GM19328 (cell line): ENCODE measurements around the gene SARM1.
"Not testable (repeated sequence)": the region's sequence is repeated elsewhere in the genome, so short reads cannot be mapped to it uniquely, and the experiment has no call there.

ENCODE experiments used
- ATAC-seq: cut with Tn5 transposase; IDR thresholded peaks from one replicate; pipeline ENCODE4 v1.9.1; 2021; ENCODE audit warnings: mild to moderate bottlenecking, moderate library complexity; ENCODE audit not compliant: unreplicated experiment

SARM1 gene

DNA sequence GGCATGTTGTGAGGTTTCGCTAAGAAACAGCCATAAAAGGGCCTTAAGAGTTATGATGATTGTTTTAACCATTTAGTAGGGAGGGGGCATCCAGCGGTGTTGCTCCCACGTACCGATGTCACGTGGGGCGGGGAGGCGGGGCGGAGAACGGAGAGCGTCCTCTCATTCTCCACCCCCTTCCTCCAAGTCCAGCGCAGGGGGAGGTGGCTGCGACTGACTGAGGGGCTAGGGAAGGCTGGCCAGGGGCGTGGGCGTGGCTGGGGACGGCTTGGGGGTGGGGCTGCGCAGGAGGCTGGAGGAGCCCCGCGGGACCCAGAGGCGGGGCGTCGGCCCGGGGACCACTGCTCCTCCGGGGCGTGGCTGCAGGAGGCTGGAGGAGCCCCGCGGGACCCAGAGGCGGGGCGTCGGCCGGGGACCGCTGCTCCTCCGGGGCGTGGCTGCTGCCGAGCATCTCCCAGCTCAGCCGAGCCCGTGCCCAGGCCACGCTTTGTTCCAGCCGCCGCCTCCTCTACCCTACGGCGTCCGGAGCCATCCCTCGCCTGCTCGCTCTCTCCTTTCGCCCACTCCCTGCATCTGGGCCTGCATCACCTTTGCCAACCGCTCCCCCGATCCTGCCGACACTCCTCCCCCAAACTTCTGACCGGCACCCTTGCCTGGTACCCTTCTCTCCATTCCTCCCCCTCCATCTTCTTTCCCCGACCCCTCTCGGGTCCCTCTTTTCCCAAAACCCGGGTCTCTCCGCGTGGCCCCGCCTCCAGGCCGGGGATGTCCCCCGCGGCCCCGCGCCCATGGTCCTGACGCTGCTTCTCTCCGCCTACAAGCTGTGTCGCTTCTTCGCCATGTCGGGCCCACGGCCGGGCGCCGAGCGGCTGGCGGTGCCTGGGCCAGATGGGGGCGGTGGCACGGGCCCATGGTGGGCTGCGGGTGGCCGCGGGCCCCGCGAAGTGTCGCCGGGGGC lies at the start of gene SARM1:
Gene SARM1 (plus strand): TSS at position 450 of the 958 bp plus-strand sequence. CDS start 339 bp downstream, at position 789.
- ATAC-seq = peak; percentile 92

DNA sequence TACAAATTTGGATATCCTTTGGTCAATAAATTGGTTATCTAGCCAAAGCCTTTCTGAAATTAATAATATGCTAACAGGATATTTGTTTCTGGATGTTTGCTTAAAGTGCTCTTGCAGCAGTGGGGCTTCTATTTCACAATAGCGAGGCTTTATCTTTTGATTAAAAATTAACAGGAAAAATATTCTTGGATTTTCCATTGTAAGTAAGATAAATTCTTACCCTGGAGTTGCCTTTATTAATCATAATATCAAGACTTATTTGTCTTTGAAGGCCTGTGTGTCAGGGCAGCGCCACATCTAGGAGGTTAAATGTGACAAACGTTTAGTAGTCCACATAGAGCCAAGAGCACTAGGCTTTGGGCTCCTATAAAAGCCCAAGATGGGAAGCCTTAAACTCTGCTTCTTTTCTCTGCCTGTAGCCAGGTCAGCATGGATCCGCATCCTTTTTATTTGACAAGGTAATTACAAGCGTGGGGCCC lies 47.2 kb upstream of the SARM1 start:
- ATAC-seq = no peak

DNA sequence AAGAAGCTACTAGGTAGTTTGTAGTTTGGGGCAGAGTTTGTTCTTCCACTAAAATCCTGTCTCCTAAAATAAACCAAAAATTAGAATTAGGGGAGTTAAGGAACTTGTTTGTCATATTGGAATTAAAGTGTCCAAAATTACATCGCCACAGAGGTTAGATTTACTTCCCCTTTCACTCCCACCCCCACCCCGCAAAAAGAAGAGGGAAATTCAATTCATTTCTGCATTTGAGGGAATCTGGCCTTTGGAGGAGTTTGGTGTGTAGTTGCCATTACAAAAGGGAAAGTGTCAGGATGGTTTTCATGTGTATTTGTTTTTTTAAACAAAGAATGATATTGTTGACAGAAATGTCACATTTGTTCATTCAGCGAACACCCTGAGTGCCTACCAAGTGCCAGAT lies 46.7 kb upstream of the SARM1 start:
- no peak for ATAC-seq

DNA sequence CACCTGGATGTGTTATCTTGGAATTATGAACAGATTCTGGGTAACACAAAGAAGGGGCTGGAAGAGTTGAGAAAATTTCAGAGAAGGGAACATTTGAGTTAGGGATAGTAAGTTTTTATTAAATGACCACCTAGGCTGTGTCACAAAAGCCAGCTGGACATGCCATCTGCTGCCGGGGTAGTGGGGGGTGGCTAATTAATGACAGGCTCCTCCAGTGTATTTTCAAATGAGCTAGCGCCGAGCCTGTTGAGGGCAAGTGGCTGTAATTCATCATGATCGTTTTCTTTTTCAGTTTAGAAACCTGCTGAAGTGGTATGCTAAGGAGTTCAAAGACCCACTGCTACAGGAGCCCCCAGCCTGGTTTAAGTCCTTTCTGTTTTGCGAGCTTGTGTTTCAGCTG lies 46.3 kb upstream of the SARM1 start:
- no peak for ATAC-seq

DNA sequence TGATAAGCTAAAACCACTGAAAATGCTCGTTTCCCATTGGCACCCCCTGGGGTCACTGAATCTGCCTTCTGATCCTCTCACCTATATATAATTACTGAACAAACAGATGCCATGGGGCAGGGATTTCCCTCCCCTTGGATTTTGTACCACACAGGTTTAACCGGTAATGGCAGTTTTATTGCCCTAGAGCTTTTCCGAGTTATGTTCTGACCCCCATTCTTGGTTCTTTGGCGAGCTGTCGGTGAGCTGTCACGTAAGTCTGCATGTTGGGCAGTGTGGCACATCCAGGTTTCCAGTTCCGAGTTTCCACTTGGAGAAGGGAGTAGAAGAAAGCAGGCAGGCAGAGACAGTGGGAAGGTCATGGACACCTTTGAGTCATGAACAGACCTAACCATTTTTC lies 45.4 kb upstream of the SARM1 start:
- ATAC-seq = no peak

DNA sequence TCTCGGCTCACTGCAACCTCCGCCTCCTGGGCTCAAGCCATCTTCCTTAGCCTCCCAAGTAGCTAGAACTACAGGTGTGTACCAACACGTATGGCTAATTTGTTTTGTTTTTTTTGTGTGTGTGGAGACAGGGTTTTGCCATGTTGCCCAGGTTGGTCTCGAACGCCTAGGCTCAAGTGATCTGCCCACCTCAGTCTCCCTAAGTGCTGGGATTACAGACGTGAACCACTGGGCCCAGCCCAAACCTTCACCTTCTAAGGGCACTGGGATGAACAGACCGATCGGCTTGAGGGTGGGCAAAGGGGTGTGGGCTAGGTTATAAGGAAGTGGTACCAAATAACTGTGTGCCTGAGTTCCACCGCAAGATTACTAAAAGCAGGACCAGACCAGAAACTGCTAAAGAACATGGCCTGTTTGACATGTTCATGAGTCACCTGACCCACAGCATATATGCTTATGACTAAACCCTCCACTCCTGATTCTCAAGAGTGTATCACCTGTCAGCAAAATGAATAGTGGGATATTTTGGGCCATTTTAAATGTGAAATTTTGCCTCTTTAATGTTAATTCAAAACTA lies 44.4 kb upstream of the SARM1 start:
- ATAC-seq = no peak

DNA sequence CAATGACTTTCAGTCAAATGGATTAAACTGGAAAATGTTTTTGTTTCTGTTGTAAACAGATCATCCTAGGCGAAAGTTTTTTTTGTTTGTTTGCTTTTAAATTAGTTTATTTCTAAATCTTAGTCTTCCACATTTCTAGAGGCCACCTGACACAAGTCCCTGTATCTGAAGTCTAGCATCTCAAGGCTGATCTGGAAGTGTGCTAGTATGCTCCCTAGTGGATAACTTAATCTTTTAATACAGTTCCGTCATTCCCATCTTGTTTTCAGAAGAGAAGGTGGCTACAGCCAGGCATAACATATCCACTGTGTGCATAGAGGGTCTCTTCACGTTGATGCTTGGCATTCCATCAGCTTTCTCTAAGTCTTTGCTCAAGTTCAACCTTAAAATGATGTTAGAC lies 43.8 kb upstream of the SARM1 start:
- ATAC-seq = no peak

DNA sequence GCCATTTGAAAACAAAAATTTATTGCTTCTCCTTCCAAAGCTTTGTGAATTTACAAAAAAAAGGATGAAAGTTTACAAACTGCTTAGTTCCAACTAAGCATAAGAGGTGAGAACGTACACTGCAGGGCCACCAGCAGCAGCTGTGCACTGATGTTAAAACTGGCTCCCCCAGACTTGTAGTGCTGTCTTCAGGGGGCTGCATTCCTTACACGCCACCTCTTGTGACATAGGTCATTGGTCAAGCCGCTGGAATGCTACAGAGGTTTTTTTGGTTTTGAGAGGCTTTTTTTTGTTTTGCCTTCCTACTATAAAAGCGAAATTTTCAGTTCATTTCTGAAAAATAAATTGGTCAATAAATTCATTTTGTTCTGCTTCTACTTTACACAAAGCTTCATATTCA lies 43.2 kb upstream of the SARM1 start:
- no peak for ATAC-seq

DNA sequence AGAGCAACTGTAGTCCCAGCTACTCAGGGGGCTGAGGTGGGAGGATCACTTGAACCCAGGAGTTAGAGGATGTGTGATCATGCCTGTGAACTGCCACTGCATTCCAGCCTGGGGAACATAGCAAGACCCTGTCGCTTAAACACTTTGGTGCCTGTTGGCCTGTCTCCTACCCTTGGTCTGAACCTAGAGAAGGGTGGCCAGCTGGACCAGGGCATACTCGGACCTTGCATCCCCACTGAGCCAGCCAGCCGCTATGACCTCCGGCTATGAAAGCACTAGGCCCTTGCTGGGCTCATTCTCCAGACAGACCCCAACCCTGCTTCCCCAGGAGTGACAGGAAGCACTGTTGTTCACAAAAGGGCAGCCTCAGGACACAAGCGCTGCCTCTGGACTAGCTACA lies 40.8 kb upstream of the SARM1 start:
- ATAC-seq = no peak

DNA sequence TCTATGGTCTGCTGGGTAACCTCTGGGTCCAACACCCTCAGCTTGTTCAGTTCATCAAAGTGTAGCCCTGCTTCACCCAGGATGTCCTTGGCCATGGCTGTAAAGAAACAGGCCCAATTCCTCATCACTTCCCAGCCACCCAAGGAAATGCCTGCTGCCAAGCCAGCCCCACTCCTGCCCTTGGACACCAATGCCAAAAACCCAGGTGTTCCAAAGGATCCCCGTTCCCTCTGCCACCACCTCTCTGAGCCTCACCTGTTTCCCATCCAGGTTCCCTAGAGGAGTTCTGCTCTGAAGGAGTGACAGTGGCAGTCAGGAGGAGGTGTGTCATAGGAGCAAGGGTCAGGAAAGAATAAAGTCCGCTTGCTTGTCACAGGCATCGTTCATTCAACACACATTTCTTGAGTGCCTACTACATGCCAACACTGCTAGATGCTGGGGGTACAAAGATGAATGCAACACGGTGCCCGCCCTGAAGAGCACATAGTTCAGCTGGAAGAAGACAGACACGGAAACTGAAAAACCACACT lies 39.5 kb upstream of the SARM1 start:
- no peak for ATAC-seq

DNA sequence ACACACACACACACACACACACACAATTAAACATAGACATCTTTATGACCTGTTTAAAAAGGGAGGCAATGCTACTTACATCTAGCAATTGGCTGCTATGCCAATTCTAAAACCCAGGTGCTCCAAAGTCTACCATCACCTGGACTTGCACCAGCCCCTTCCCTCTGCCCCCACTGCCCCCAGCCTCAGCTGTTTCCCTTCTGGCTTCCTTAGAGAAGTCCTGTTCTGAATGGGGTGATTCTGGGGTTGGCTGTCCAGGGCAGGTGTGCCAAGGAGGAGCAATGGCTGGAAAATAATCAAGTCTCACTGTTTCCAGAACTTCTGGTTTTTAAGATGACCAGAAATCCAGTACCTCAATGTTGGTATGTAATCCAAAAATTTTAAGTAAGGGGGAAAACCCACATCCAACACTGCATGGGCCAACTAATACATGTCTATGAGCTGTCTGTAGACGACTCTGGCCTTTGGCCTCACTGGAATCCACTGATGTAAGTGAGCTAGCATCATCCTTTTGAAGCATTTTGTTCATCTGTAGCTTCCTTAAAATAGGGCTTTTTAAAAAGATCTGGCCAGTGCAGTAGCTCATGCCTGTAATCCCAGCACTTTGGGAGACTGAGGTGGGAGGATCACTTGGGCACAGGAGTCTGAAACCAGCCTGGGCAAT lies 38.3 kb upstream of the SARM1 start:
- no peak for ATAC-seq

DNA sequence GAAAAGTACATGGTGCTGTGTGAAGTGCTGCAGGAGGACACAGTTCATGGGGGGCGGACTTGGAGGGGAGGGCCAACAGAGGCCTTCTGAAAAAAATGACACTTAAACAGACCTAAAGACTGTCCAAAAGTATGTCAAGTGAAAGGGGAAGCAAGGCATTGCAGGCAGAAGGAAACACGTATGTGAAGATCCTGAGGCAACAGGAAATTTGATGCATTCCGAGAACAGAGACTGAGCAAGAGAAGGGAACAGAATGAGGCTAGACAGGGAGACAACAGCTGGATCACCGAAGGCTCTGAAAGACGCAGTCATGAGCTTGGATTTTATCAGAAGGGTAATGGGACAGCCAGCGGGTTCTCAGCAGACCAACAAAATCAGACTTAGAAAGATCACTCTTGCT lies 37.3 kb upstream of the SARM1 start:
- no peak for ATAC-seq

DNA sequence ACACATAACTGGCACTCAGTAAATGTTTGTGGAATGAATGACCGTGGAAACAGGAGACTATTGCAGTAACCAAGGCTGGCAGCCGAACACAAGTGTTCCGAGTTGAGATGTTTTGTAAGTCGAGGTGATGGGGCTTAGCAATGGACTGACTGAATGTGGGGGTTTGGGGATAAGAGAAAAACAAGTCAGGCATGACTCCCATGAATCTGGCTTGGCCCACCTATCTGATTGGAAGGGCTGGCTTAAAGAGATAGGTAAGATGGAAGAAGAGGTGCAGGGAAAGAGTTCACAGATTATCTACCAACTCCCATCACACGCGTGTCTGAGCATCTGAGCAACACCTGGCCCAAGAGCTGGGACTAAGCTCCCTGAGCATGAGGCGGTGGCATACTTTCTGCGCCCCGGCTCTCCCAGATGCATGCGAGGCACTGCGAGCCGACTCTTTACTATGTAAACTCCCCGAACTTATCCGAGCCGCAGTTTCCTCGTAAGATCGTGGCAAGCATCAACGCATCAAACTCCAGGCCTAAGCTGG lies 36.8 kb upstream of the SARM1 start:
- no peak for ATAC-seq

DNA sequence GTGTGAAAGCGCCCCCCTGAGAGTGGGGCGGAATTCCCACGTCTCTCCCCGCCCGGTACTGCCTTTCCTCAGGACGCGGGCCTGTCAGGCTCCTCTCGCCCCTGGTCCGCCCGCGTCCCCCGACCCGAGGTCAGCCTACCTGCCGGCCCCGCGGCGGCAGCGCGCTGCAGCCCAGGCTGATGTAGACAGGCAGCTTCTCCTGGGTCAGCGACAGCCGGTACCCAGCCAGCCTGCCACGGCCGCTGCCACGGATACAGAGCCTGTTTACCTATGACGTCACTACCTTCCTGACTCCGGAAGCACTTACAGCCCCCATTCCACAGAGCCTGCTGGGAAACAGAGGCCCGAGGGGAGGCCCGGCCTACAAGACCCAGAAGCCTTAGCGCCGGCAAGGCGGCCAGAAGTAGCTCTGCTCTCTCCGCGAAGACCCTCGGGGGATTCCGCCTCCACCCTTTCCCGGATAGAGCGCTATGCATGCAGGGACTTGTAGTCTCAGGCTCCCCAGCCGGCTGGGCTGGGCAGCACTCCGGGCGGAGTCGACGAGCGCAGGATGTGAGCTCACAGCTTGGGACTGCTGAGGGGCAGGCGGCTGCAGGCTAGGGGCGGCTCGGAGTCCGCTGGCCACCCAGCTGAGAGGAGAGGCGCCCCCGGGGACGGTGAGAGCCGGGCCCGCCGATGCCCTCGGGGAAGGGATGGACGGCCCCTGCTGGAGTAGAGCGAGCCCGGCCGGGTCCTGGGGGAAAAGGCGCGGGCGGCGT lies 36.1 kb upstream of the SARM1 start, which contains the start of the genes IFT20 and TNFAIP1:
Gene IFT20 (minus strand): TSS at position 272 of the 758 bp plus-strand sequence. CDS start 3,487 bp downstream, outside the sequence.
Gene TNFAIP1 (plus strand): TSS at position 561 of the 758 bp plus-strand sequence. CDS start 3,761 bp downstream, outside the sequence.
- peak; percentile 95 for ATAC-seq

DNA sequence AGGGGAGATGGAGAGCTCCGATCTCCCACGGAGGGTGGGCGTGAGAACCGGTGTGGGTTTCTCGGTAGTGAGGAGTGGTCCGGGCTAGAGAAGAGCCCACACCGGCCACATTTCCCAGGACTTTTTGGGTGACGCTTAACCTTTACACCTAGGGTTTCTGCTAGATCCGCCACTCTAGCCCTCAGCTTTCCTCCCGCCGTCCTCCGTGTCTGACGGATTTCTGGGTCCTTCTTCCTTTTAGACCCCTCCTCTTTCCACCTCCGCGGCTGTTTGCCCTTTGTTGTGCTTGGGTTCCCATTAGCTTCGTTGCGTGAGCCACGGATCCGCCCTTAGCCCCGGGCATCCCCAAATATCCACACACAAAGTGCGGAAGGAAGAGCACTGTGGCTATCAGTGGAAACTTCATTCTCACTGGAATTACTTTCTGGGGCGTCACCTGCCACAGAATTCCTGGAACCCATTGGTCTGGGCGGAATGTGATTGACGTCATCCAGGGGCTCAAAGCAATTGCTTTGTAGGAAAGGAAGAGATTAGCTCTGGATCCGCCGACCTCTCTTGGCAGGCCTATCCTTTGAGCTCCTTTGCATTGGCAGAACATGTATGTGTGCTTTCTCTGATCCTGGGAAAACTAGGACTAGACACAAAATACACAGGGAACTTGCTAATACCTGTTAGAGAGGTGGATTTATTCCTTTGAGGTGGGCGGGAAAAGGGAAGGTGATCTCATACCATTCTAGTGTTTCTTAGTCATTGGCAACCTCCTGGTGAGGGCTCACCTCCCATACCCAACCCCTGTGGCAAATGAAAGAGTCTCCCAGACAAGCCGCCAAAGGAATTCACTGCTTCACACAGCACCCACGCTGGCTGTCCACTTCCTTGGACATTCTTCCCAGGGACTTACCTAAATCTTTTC lies 35.3 kb upstream of the SARM1 start:
- ATAC-seq = no peak

DNA sequence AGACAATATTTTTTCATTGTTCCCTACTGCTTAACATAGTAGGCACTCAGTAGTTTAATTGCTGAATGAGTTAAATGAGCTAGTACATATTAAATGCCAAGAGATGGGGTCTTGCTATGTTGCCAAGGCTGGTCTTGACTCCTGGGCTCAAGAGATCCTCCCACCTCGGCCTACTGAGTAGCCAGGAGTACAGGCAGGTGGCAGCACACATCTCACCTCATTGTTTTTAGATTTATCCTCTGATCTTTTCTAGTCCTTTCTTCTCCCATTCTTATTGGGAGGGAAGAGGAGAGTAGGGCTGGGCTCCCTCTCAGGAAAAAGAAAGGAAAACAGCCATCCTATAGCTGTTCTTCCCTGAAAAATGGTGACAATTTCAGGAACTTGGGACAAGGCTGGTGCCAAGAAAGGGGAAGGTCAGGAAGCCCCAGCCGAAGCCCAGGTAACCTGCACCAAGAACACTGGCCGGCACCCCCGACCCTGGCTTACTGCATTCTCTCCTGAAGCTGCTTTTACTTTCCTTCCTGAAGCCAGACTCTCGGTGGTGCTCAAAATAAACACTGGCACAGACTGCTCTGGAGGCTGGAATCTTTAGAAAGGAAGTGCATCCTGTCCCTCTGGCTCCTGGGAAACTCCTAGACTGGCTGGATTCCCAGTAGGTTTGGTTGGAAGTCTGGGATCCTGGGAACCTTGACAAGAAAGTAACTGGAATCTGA lies 33.3 kb upstream of the SARM1 start:
- no peak for ATAC-seq

DNA sequence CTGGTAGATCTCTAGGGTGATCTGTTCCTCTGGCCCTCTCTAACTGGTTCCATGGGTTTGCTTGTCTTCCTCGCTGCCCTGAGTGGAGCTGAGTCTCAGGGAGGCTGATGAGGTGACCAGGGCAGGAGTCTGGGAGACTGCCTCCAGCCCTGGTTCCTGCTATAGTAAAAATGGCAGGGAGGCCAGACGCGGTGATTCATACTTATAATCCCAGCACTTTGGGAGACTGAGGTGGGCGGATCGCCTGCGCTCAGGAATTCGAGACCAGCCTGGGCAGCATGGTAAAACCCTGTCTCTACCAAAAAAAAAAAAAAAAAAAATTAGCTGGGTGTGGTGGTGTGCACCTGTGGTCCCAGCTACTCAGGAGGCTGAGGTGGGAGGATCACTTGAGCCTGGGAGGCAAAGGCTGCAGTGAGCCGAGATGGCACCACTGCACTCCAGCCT lies 32.7 kb upstream of the SARM1 start:
- ATAC-seq = not testable (repeated sequence)

DNA sequence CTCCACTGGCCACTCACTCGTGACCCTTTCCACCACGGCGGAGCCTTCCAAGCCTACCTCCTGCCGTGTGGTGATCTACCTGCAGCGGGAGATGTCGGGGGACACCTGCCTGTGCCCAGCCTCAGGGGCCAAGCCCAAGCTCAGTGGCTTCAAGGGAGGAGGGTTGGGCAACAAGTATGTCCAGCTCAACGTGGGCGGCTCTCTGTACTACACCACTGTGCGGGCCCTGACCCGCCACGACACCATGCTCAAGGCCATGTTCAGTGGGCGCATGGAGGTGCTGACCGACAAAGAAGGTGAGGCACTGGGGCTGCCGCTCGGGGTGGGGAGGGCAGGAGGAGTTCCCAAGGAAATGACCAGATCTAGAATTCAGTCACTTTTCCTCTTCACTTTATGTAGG lies 32.1 kb upstream of the SARM1 start:
- ATAC-seq = no peak
